Tibial nerve (tissue), 4 donors: ENCODE measurements around the gene S1PR2. TPM values are rescaled to one million over a fixed set of nuclear protein-coding genes. Genes with fewer than 3 reads are reported as not detected.

ENCODE experiments used
- DNase-seq, 2 donors: peaks; one replicate each; pipeline ENCODE4 v3.0.0-alpha.2; 2019; ENCODE audit warnings: low spot score in 2 of 2
- H3K27ac ChIP-seq, 4 donors: fragments of 200-600 bp; sonication (generic) in 3 of 4; one replicate each; pipeline ENCODE4 v1.5.1; 2017 to 2019; ENCODE audit warnings: mild to moderate bottlenecking in 1 of 4
- H3K27me3 ChIP-seq, 2 donors: fragments of 200-600 bp; sonication (generic) in 1 of 2; one replicate each; pipeline versions ENCODE4 v1.5.1 to v1.6.0; 2017 to 2019
- H3K36me3 ChIP-seq, 3 donors: fragments of 200-600 bp; sonication (generic); one replicate each; pipeline ENCODE4 v1.5.1; 2018 to 2019
- H3K4me1 ChIP-seq, 4 donors: fragments of 200-600 bp; sonication (generic) in 3 of 4; one replicate each; pipeline ENCODE4 v1.5.1; 2017 to 2019
- H3K4me3 ChIP-seq, 4 donors: fragments of 200-600 bp; sonication (generic) in 3 of 4; one replicate each; pipeline ENCODE4 v1.5.1; 2017 to 2019; ENCODE audit warnings: mild to moderate bottlenecking in 1 of 4, moderate library complexity in 1 of 4
- H3K9me3 ChIP-seq, 4 donors: fragments of 200-600 bp; sonication (generic) in 3 of 4; one replicate each; pipeline ENCODE4 v1.5.1; 2017 to 2019
- CTCF ChIP-seq, 5 experiments: fragments of 200-600 bp in 3 of 5; fragments of 450-650 bp in 2 of 5; sonication (generic) in 3 of 5; IDR thresholded peaks; one replicate each; pipeline ENCODE4 v1.5.1; 2016 to 2019; ENCODE audit warnings: antibody characterized with exemption in 5 of 5, mild to moderate bottlenecking in 3 of 5, moderate library complexity in 2 of 5
- EP300 ChIP-seq, 2 donors: sonication (generic); formaldehyde crosslinking; IDR thresholded peaks; one replicate each; pipeline ENCODE4 v1.6.1; 2017; ENCODE audit warnings: antibody characterized with exemption in 2 of 2, mild to moderate bottlenecking in 1 of 2
- POLR2A ChIP-seq, 2 donors: fragments of 450-650 bp; IDR thresholded peaks; one replicate each; pipeline ENCODE4 v1.6.1; 2017; ENCODE audit warnings: antibody characterized with exemption in 2 of 2, mild to moderate bottlenecking in 2 of 2, moderate library complexity in 2 of 2
- WGBS, 2 donors: methylation state at CpG; one replicate each; pipeline ENCODE4 v1.1.5; 2018; 5-methylcytosine and 5-hydroxymethylcytosine counted together
- total RNA-seq, 4 donors: library from RNA; depleted of rRNA; stranded (reverse); fragments of >200 nt; gene quantifications; one replicate each; pipeline ENCODE4 v1.1.0, GENCODE V29; 2016

S1PR2 gene
- total RNA-seq, 4 donors from 2014 or later, result 11.6 to 13.3 (median 12.2) TPM

GRCh38 chr19:10228393-10228792 lies 2.7 kb downstream of the S1PR2 start:
- Histone ChIP-seq H3K4me3 (no peak overlapping the region), H3K9me3 (no peaks in the 10 kb centered on the region), H3K27ac (peak overlapping the region; percentile 93 to 98 (median 94)), H3K27me3 (no peaks in the 10 kb centered on the region), H3K36me3 (peaks cover 0 to 13% (median 0%) of the 10 kb centered on the region in 3 donors), H3K4me1 (peaks cover 0 to 70% (median 27%) of the 10 kb centered on the region in 4 donors)
- WGBS, 2 donors, result 75 to 81% methylated on average over 5 of the region's 5 CpGs
- TF ChIP-seq CTCF (IDR thresholded peaks at IDR 0.05), result no peak
- TF ChIP-seq POLR2A (IDR thresholded peaks at IDR 0.05), result no peak
- TF ChIP-seq EP300 (IDR thresholded peaks at IDR 0.05), result no peak
- DNase-seq, result no peak

DNA sequence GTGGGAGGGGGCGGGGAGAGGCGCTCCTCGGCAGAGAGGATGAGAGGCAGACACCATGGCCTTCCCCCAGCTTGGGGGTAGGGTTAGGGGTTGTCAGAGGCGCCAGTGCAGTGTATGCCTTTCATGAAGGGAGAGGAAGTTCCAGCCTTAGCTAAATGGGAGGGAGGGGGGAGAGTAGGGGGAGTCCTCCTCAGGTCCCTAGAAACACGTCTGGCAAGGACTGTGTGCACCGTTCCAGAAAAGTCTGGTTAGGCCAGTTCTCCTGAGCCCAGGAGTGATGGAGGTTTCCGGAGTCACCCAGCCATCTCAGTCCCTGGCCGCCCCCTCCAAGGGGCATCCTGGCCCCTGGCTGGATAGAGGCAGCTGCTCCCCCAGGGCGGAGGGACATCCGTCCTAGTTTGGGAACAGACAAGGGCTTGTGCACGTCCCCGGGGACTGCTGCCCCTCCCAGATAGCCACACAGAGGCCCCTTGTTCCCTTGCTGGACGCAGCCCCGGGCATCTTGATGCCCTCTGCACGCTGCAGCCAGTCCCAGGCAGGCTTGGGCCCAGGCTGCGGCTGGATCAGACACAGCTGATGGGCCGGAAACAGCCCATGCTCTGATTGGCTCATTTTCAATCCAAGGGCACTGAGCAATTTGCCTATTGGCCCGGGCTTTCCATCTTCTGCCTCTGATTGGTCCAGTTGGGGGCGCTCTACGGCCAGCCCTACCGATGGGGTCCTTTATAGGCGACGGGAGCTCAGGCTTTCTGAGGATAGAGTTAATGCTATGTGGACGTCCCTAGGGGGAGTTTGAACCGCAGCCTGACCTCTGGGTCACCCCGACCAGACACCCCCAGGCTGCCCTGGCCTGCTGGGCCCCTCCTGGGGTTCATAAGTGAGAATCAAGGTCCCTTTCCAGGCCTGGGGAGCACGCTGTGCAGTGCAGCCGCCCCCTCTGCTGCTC lies 3.8 kb downstream of the S1PR2 start:
- peak overlapping the region; percentile 82 to 98 (median 90) for H3K27ac ChIP-seq
- no peaks in the 10 kb centered on the region for H3K9me3 ChIP-seq
- peaks cover 0 to 70% (median 27%) of the 10 kb centered on the region in 4 donors for H3K4me1 ChIP-seq
- 38% methylated on average over 23 to 28 of the region's 28 CpGs for WGBS, 2 donors
- peak; percentile 40 to 79 for TF ChIP-seq EP300 (IDR thresholded peaks at IDR 0.05)
- peak in 1 of 2 donors; percentile 25 for TF ChIP-seq POLR2A (IDR thresholded peaks at IDR 0.05)
- peak in 4 of 5 experiments; percentile 14 to 40 (median 25) for TF ChIP-seq CTCF (IDR thresholded peaks at IDR 0.05)
- H3K27me3 ChIP-seq, result no peaks in the 10 kb centered on the region
- peak; percentile 50 to 51 for DNase-seq
- peaks cover 0 to 22% (median 0%) of the 10 kb centered on the region in 3 donors for H3K36me3 ChIP-seq
- H3K4me3 ChIP-seq, result peak overlapping the region in 3 of 4 donors; percentile 7 to 40 (median 19)

GRCh38 chr19:10226376-10227025 lies 4.6 kb downstream of the S1PR2 start:
- peak overlapping the region; percentile 5 to 40 (median 13) for H3K4me3 ChIP-seq
- H3K27me3 ChIP-seq, result no peaks in the 10 kb centered on the region
- peak; percentile 76 to 93 for TF ChIP-seq EP300 (IDR thresholded peaks at IDR 0.05)
- TF ChIP-seq CTCF (IDR thresholded peaks at IDR 0.05), result no peak
- H3K27ac ChIP-seq, result peak overlapping the region; percentile 82 to 98 (median 90)
- peaks cover 0 to 28% (median 0%) of the 10 kb centered on the region in 3 donors for H3K36me3 ChIP-seq
- H3K9me3 ChIP-seq, result no peaks in the 10 kb centered on the region
- H3K4me1 ChIP-seq, result peaks cover 0 to 64% (median 27%) of the 10 kb centered on the region in 4 donors
- 16 to 28% methylated on average over 11 of the region's 13 CpGs for WGBS, 2 donors
- DNase-seq, result peak; percentile 72 to 80

- Histone ChIP-seq H3K4me1 (peaks cover 0 to 60% (median 27%) of the 10 kb centered on the region in 4 donors), H3K4me3 (peak overlapping the region in 2 of 4 donors; percentile 1 to 5), H3K27ac (peak overlapping the region; percentile 82 to 98 (median 90)), H3K36me3 (peaks cover 0 to 33% (median 0%) of the 10 kb centered on the region in 3 donors), H3K9me3 (no peaks in the 10 kb centered on the region), H3K27me3 (no peaks in the 10 kb centered on the region)
- TF ChIP-seq EP300 (IDR thresholded peaks at IDR 0.05), result no peak
- TF ChIP-seq CTCF (IDR thresholded peaks at IDR 0.05), result no peak
- TF ChIP-seq POLR2A (IDR thresholded peaks at IDR 0.05), result no peak
- WGBS, 2 donors, result 29 to 56% methylated on average over 6 of the region's 6 CpGs
- no peak for DNase-seq
Measured at GRCh38 chr19:10226021-10226375, 5.1 kb downstream of the S1PR2 start.
